HepG2 (cell line): ENCODE results near the gene TEAD4. TPM values are rescaled to one million over a fixed set of nuclear protein-coding genes. Genes with fewer than 3 reads are reported as not detected.

Source experiments
- ATAC-seq: fragments of 200-7000 bp; cut with Tn5 transposase; 3 replicates; pipeline ENCODE4 v1.9.1; 2020; ENCODE audit warnings: mild to moderate bottlenecking, moderate library complexity
- BruUV-seq: library from RNA; stranded (reverse); fragments of 400-500 nt; replicated peaks from 2 replicates; lab custom pipeline; 2021; lab: Mats Ljungman, UMichigan
- CTCF ChIA-PET: fragments of 300-600 bp; formaldehyde crosslinking; extraction: SDS; loops from one replicate; lab custom pipeline; 2021; ENCODE audit warnings: low total read pairs, inconsistent platforms, low intra/inter-chr PET ratio; lab: Yijun Ruan, JAX
- POLR2A ChIA-PET: fragments of 350-600 bp; sonication (Branson Sonifier 250); formaldehyde crosslinking; loops from one replicate; lab custom pipeline; 2020; ENCODE audit warnings: antibody characterized with exemption, inconsistent platforms; lab: Yijun Ruan, JAX
- DNase-seq: peaks from one replicate; pipeline ENCODE4 v3.0.0-alpha.2; 2015; ENCODE audit warnings: low spot score
- FAIRE-seq: peaks from 3 replicates; lab custom pipeline; 2011; peaks lifted over from hg19 to GRCh38; lab: Jason Lieb, UNC
- H2AFZ ChIP-seq: one replicate; pipeline ENCODE4 v1.6.1; 2011; ENCODE audit warnings: low read length, inconsistent platforms
- H3K27ac ChIP-seq: fragments of 300-600 bp; 3 replicates; pipeline ENCODE4 v1.8.0; 2011; ENCODE audit warnings: mixed run types, mild to moderate bottlenecking, mixed read lengths, low read length, inconsistent platforms; ENCODE audit not compliant: insufficient read depth; ENCODE audit errors: extremely low read length
- H3K27me3 ChIP-seq, 2 experiments: fragments of 200-600 bp in 1 of 2; 2 replicates in 1 of 2; 3 replicates in 1 of 2; pipeline versions ENCODE4 v1.6.0 to v1.8.0; 2011; ENCODE audit warnings: low read length in 2 of 2, mild to moderate bottlenecking in 2 of 2, moderate library complexity in 2 of 2, inconsistent platforms in 1 of 2; ENCODE audit not compliant: insufficient read depth in 2 of 2, control insufficient read depth in 1 of 2
- H3K36me3 ChIP-seq, 2 experiments: fragments of 200-600 bp in 1 of 2; replicated peaks in 1 of 2; 2 replicates in 1 of 2; 3 replicates in 1 of 2; pipeline versions ENCODE4 v1.5.1 to v1.8.0; 2011; ENCODE audit warnings: low read length in 2 of 2, inconsistent platforms in 1 of 2; ENCODE audit not compliant: insufficient read depth in 2 of 2, control insufficient read depth in 1 of 2
- H3K4me1 ChIP-seq: 2 replicates; pipeline ENCODE4 v1.5.1; 2012; ENCODE audit warnings: low read length, inconsistent platforms; ENCODE audit not compliant: insufficient read depth
- H3K4me2 ChIP-seq: 2 replicates; pipeline ENCODE4 v1.6.0; 2011; ENCODE audit warnings: low read depth, low read length, inconsistent platforms
- H3K4me3 ChIP-seq, 3 experiments: fragments of 200-600 bp in 1 of 3; sonication (generic), shearing (Covaris generic) in 1 of 3; replicated peaks in 1 of 3; 2 replicates each; pipeline ENCODE4 v1.5.1; 2011 to 2016; ENCODE audit warnings: low read length in 3 of 3, inconsistent platforms in 2 of 3, low read depth in 2 of 3, mild to moderate bottlenecking in 2 of 3, control low read depth in 1 of 3, mixed read lengths in 1 of 3; ENCODE audit not compliant: insufficient read depth in 1 of 3
- H3K79me2 ChIP-seq: one replicate; pipeline ENCODE4 v1.6.1; 2011; ENCODE audit warnings: low read length, inconsistent platforms; ENCODE audit not compliant: insufficient read depth
- H3K9ac ChIP-seq: 2 replicates; pipeline ENCODE4 v1.6.0; 2011; ENCODE audit warnings: mild to moderate bottlenecking, low read depth, low read length, inconsistent platforms; ENCODE audit not compliant: insufficient read depth
- H3K9me3 ChIP-seq: 2 replicates; pipeline ENCODE4 v1.5.1; 2012; ENCODE audit warnings: mild to moderate bottlenecking, low read length
- H4K20me1 ChIP-seq: 2 replicates; pipeline ENCODE4 v1.6.0; 2011; ENCODE audit warnings: inconsistent platforms, mild to moderate bottlenecking, low read length, moderate library complexity; ENCODE audit not compliant: insufficient read depth
- CBX5 ChIP-seq: sonication (generic); formaldehyde crosslinking; IDR thresholded peaks from 2 replicates; pipeline ENCODE4 v1.4.0; 2020; ENCODE audit warnings: missing genetic modification reagents, borderline replicate concordance
- ELF1 ChIP-seq: sonication (generic); formaldehyde crosslinking; IDR thresholded peaks from 2 replicates; pipeline ENCODE4 v1.4.0; 2020; ENCODE audit warnings: missing genetic modification reagents
- FOXA1 ChIP-seq, 2 experiments: fragments of 450-650 bp in 1 of 2; sonication (generic) in 1 of 2; formaldehyde crosslinking in 1 of 2; IDR thresholded peaks; 2 replicates each; pipeline versions ENCODE4 v1.4.0 to v1.6.1; 2016 to 2020; ENCODE audit warnings: missing genetic modification reagents in 1 of 2
- KDM6A ChIP-seq: IDR thresholded peaks from 2 replicates; pipeline ENCODE4 v1.6.1; 2016; ENCODE audit warnings: low read depth
- KMT2B ChIP-seq: IDR thresholded peaks from 2 replicates; pipeline ENCODE4 v1.6.1; 2016; ENCODE audit warnings: missing genetic modification reagents, missing compliant biosample characterization
- PLRG1 ChIP-seq: fragments of 450-650 bp; conservative IDR thresholded peaks from 2 replicates; pipeline ENCODE4 v1.6.1; 2016
- RAD51 ChIP-seq: fragments of 450-650 bp; IDR thresholded peaks from 2 replicates; pipeline ENCODE4 v1.6.1; 2016; ENCODE audit warnings: borderline replicate concordance
- SRY ChIP-seq: sonication (generic); formaldehyde crosslinking; IDR thresholded peaks from 2 replicates; pipeline ENCODE4 v1.8.0; 2022; ENCODE audit warnings: mild to moderate bottlenecking, missing genetic modification reagents
- XBP1 ChIP-seq: sonication (generic); formaldehyde crosslinking; IDR thresholded peaks from 2 replicates; pipeline ENCODE4 v1.5.0; 2020; ENCODE audit warnings: missing genetic modification reagents
- ZNF142 ChIP-seq: sonication (generic); formaldehyde crosslinking; IDR thresholded peaks from 2 replicates; pipeline ENCODE4 v1.4.0; 2020; ENCODE audit warnings: missing genetic modification reagents
- ZNF407 ChIP-seq: sonication (generic); formaldehyde crosslinking; IDR thresholded peaks from one replicate; pipeline ENCODE4 v1.5.1; 2020; ENCODE audit warnings: mild to moderate bottlenecking, missing genetic modification reagents; ENCODE audit errors: not compliant biosample characterization
- ZNF563 ChIP-seq: sonication (generic); formaldehyde crosslinking; IDR thresholded peaks from 2 replicates; pipeline ENCODE4 v1.8.0; 2022; ENCODE audit warnings: mild to moderate bottlenecking, moderate library complexity, missing genetic modification reagents
- ZNF616 ChIP-seq: sonication (generic); formaldehyde crosslinking; IDR thresholded peaks from 2 replicates; pipeline ENCODE4 v1.5.0; 2020; ENCODE audit warnings: low read depth, mild to moderate bottlenecking, missing genetic modification reagents
- WGBS: methylation state at CpG from one replicate; pipeline ENCODE4 v1.1.6; 2017; ENCODE audit warnings: low lambda C conversion rate; 5-methylcytosine and 5-hydroxymethylcytosine counted together
- in situ Hi-C: cut with HindIII; loops from 2 replicates; pipeline ENCODE4 v1.10.0; 2017; ENCODE audit warnings: low pct_unique_long_range_greater_than_20kb; ENCODE audit not compliant: extremely low pct_ligation_motif_present
- intact Hi-C: fragments of 100-400 bp; cut with micrococcal nuclease; formaldehyde crosslinking; loops from one replicate; pipeline ENCODE4 v1.10.0; 2022; ENCODE audit not compliant: unreplicated experiment
- polyA plus RNA-seq, 8 experiments: library from polyadenylated mRNA; depleted of rRNA in 3 of 8; stranded (reverse) in 7 of 8; unstranded in 1 of 8; fragments of >200 nt; fragmentation: Illumina TruSeq in 4 of 8; extraction: Trizol in 4 of 8; gene quantifications; 2 replicates each; pipeline versions ENCODE4 v1.2.1 to v1.2.3, GENCODE V29; 2011 to 2016; ENCODE audit warnings: low read depth in 4 of 8, missing spikeins in 1 of 8, mixed read lengths in 1 of 8; ENCODE audit not compliant: insufficient read depth in 1 of 8
- total RNA-seq, 5 experiments: library from RNA; depleted of rRNA; stranded (reverse); fragments of >200 nt; fragmentation: Illumina TruSeq; extraction: Trizol; gene quantifications; 2 replicates each; pipeline ENCODE4 v1.2.3, GENCODE V29; 2016; ENCODE audit warnings: low read depth in 1 of 5

Gene TEAD4
- total and polyA plus RNA-seq, 2 of the 13 experiments (the other 11 are each of a cell fraction or from before 2014, with no cell fraction given), result 45.0 to 69.4 TPM

GRCh38 chr12:3012786-3013185 lies 53.6 kb downstream of the TEAD4 start:
- Histone ChIP-seq H3K4me2 (no peak overlapping the region), H2AFZ (no peak overlapping the region), H3K4me1 (no peaks in the 10 kb centered on the region), H3K9me3 (no peaks in the 10 kb centered on the region), H3K4me3 (no peak overlapping the region), H3K9ac (no peak overlapping the region), H3K27me3 (no peaks in the 10 kb centered on the region), H3K27ac (no peak overlapping the region), H3K79me2 (no peaks in the 10 kb centered on the region), H3K36me3 (peaks cover 36 to 77% of the 10 kb centered on the region in 2 experiments), H4K20me1 (no peaks in the 10 kb centered on the region)
- intact Hi-C loops, result no loop called here
- in situ Hi-C loops, result no loop called here
- FAIRE-seq (no peak), ATAC-seq (no peak), DNase-seq (no peak)
- 98% methylated on average over 6 of the region's 6 CpGs for WGBS
- BruUV-seq, result no TSS peak
- ChIA-PET POLR2A (no interaction called here), CTCF (no interaction called here)
- no peak for TF ChIP-seq CBX5
- no peak for TF ChIP-seq ZNF563 (CRISPR knock-in tag)
- no peak for TF ChIP-seq SRY (CRISPR knock-in tag)
- no peak for TF ChIP-seq XBP1 (CRISPR knock-in tag)
- no peak for TF ChIP-seq FOXA1 (IDR thresholded peaks at IDR 0.05)
- TF ChIP-seq FOXA1 (CRISPR knock-in tag; IDR thresholded peaks at IDR 0.05), result no peak
- no peak for TF ChIP-seq RAD51
- TF ChIP-seq PLRG1, result no peak
- no peak for TF ChIP-seq ZNF407
- no peak for TF ChIP-seq KMT2B (CRISPR knock-in tag)
- TF ChIP-seq ZNF616 (CRISPR knock-in tag), result no peak
- TF ChIP-seq ELF1, result no peak
- no peak for TF ChIP-seq ZNF142 (CRISPR knock-in tag)
- no peak for TF ChIP-seq KDM6A (CRISPR knock-in tag)
